ENCODE data around the gene PHF1. TPM values are rescaled to one million over a fixed set of nuclear protein-coding genes. Genes with fewer than 3 reads are reported as not detected.

The PHF1 gene
- polyA plus RNA-seq, 3 donors = 3.0 to 90.2 (median 3.5) TPM

DNA sequence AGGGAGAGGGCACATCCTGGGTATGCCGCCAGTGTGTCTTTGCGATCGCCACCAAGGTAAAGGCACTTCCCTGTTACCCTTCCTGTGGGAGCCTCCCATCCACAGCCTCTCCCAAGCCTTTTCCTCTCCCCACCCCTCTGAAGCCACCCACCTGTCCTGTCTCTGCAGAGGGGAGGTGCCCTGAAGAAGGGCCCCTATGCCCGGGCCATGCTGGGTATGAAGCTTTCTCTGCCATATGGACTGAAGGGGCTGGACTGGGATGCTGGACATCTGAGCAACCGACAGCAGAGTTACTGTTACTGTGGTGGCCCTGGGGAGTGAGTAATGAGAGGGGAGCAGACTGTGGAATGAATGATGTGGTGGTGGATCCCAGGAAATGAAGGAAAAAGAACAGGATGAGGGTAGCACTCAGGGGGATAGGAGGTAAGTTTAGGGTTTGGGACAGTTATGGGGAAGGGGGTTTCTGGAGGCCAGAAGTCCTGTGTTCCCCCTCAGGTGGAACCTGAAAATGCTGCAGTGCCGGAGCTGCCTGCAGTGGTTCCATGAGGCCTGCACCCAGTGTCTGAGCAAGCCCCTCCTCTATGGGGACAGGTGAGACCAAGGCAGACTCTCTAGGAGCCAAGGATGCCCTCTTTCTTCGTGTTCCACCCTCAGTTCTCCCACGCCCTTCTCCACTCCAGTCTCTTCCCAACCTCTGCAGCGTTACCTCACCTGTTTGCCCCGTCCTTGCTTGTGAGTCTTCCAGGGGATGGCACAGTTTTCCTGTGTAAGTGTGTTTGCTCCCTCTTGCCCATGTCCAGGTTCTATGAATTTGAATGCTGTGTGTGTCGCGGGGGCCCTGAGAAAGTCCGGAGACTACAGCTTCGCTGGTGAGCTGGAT lies 2.7 kb downstream of the PHF1 start:
- peaks cover 47% of the 10 kb centered on the region for H3K4me1 Mint-ChIP-seq
- peaks cover 0 to 2% (median 0%) of the 10 kb centered on the region in 7 donors for H3K9me3 Mint-ChIP-seq
- intact Hi-C loops (cut with micrococcal nuclease) = loop anchor here in 1 of 2 donors (10.0 kb wide), 2 partner anchors 99 to 209 kb away; partner anchors contain the start of genes HSD17B8, RING1, RXRB and SLC39A7
- Histone ChIP-seq H3K27me3 (ENCODE audit: control insufficient read depth in 2 of 2, insufficient read depth in 2 of 2, low read length in 2 of 2) (no peaks in the 10 kb centered on the region), H3K4me2 (replicated peaks; ENCODE audit: extremely low read depth, low read length, poor library complexity, severe bottlenecking) (no peak overlapping the region), H3K27ac (ENCODE audit: low read depth in 1 of 2, low read length in 2 of 2) (no peak overlapping the region), H3K4me1 (ENCODE audit: control insufficient read depth in 1 of 2, insufficient read depth in 2 of 2, low read length in 2 of 2) (peaks cover 33 to 60% of the 10 kb centered on the region in 2 donors), H3K36me3 (replicated peaks in 1 of 2; ENCODE audit: control insufficient read depth in 1 of 2, insufficient read depth in 2 of 2, low read length in 2 of 2) (peaks cover 3 to 34% of the 10 kb centered on the region in 2 donors), H3K4me3 (replicated peaks in 1 of 3; ENCODE audit: low read depth in 2 of 3, low read length in 3 of 3) (no peak overlapping the region), H2AFZ (ENCODE audit: insufficient read depth, low read depth, low read length, poor library complexity, severe bottlenecking) (no peak overlapping the region), H3K9ac (ENCODE audit: insufficient read depth, low read length, poor library complexity, severe bottlenecking) (no peak overlapping the region), H3K9me3 (replicated peaks in 1 of 2; ENCODE audit: control insufficient read depth in 1 of 2, insufficient read depth in 1 of 2, low read length in 2 of 2) (no peaks in the 10 kb centered on the region), H3K79me2 (ENCODE audit: insufficient read depth, low read length) (peaks cover 24% of the 10 kb centered on the region), H4K20me1 (ENCODE audit: insufficient read depth, low read length) (peaks cover 4% of the 10 kb centered on the region)
- peaks cover 41% of the 10 kb centered on the region in 2 donors for H3K36me3 Mint-ChIP-seq
- no peak overlapping the region for H3K4me3 Mint-ChIP-seq
- peak overlapping the region in 6 of 7 donors; percentile 26 to 82 (median 41) for H3K27ac Mint-ChIP-seq
- no peak for TF ChIP-seq CTCF (IDR thresholded peaks at IDR 0.05)
- H3K27me3 Mint-ChIP-seq (ENCODE audit: low read depth in 3 of 3) = peaks cover 0 to 2% (median 0%) of the 10 kb centered on the region in 3 donors
- WGBS (ENCODE audit: insufficient coverage) = 90% methylated on average over 3 of the region's 14 CpGs
- no peak for DNase-seq

- H3K9ac ChIP-seq (ENCODE audit: insufficient read depth, low read length, poor library complexity, severe bottlenecking) = no peak overlapping the region
- Mint-ChIP-seq H3K4me3 (no peak overlapping the region), H3K27ac (peak overlapping the region in 5 of 7 donors; percentile 6 to 80 (median 58)), H3K27me3 (ENCODE audit: low read depth in 3 of 3) (peaks cover 0 to 2% (median under 1%) of the 10 kb centered on the region in 3 donors), H3K9me3 (peaks cover 0 to 2% (median 0%) of the 10 kb centered on the region in 7 donors), H3K4me1 (peaks cover 54% of the 10 kb centered on the region), H3K36me3 (peaks cover 41 to 42% of the 10 kb centered on the region in 2 donors)
- H2AFZ ChIP-seq (ENCODE audit: insufficient read depth, low read depth, low read length, poor library complexity, severe bottlenecking) = no peak overlapping the region
- 95% methylated on average over 6 of the region's 12 CpGs for WGBS (ENCODE audit: insufficient coverage)
- H3K27ac ChIP-seq (ENCODE audit: low read depth in 1 of 2, low read length in 2 of 2) = no peak overlapping the region
- peaks cover 24% of the 10 kb centered on the region for H3K79me2 ChIP-seq (ENCODE audit: insufficient read depth, low read length)
- intact Hi-C loops (cut with micrococcal nuclease) = loop anchor here in 1 of 2 donors (5.0 to 10.0 kb wide), 3 partner anchors 38 to 210 kb away; partner anchors contain the start of genes HSD17B8, RING1, RXRB and SLC39A7
- H3K36me3 ChIP-seq (replicated peaks in 1 of 2; ENCODE audit: control insufficient read depth in 1 of 2, insufficient read depth in 2 of 2, low read length in 2 of 2) = peaks cover 3 to 34% of the 10 kb centered on the region in 2 donors
- peaks cover 34 to 67% of the 10 kb centered on the region in 2 donors for H3K4me1 ChIP-seq (ENCODE audit: control insufficient read depth in 1 of 2, insufficient read depth in 2 of 2, low read length in 2 of 2)
- H3K9me3 ChIP-seq (replicated peaks in 1 of 2; ENCODE audit: control insufficient read depth in 1 of 2, insufficient read depth in 1 of 2, low read length in 2 of 2) = no peaks in the 10 kb centered on the region
- no peak overlapping the region for H3K4me3 ChIP-seq (replicated peaks in 1 of 3; ENCODE audit: low read depth in 2 of 3, low read length in 3 of 3)
- no peak for DNase-seq
- H3K27me3 ChIP-seq (ENCODE audit: control insufficient read depth in 2 of 2, insufficient read depth in 2 of 2, low read length in 2 of 2) = no peaks in the 10 kb centered on the region
- H4K20me1 ChIP-seq (ENCODE audit: insufficient read depth, low read length) = peaks cover 4% of the 10 kb centered on the region
- no peak overlapping the region for H3K4me2 ChIP-seq (replicated peaks; ENCODE audit: extremely low read depth, low read length, poor library complexity, severe bottlenecking)
- peak; percentile 18 for TF ChIP-seq CTCF (IDR thresholded peaks at IDR 0.05)
These were observed 3.9 kb downstream of the PHF1 start for GRCh38 chr6:33414592-33415271.

Data from CD14-positive monocyte (primary cell).